HG02642 (cell line): ENCODE results near the gene PIK3C2B.
A peak's percentile ranks its signal among the peaks of the same experiment; 100 is the strongest.

Experiments
- ATAC-seq: cut with Tn5 transposase; IDR thresholded peaks from one replicate; pipeline ENCODE4 v1.9.1; 2021; ENCODE audit warnings: mild to moderate bottlenecking; ENCODE audit not compliant: unreplicated experiment, poor library complexity

Gene PIK3C2B

GRCh38 chr1:204447190-204447589 is 47.4 kb downstream of the PIK3C2B start:
- no peak for ATAC-seq

- ATAC-seq = peak; percentile 71
Measured at GRCh38 chr1:204446413-204447111, 48.0 kb downstream of the PIK3C2B start.

GRCh38 chr1:204445860-204446412 is 48.7 kb downstream of the PIK3C2B start:
- peak; percentile 8 for ATAC-seq
